Measurements from ENCODE around the gene WAPL. TPM values are rescaled to one million over a fixed set of nuclear protein-coding genes. Genes with fewer than 3 reads are reported as not detected.

Gene WAPL
- total and polyA plus RNA-seq, 2 of the 13 experiments (the other 11 are each of a cell fraction or from before 2014, with no cell fraction given) = 13.2 to 43.5 TPM

GRCh38 chr10:86400705-86401587, 120.6 kb downstream of the WAPL start (continued):
- TF ChIP-seq HNRNPK (IDR thresholded peaks at IDR 0.05; ENCODE audit: low read depth, low read length, poor library complexity, severe bottlenecking) (peak; percentile 11), PRDM15 (CRISPR knock-in tag; IDR thresholded peaks at IDR 0.05) (peak; percentile 65; the same call in 1 of the 2 replicates), KDM3A (CRISPR knock-in tag; IDR thresholded peaks at IDR 0.05; ENCODE audit: low read depth) (peak; percentile 63; the same call in 1 of the 2 replicates), ZMAT3 (CRISPR knock-in tag; conservative IDR thresholded peaks at IDR 0.05) (peak; percentile 28; the same call in 1 of the 2 replicates), ETV5 (CRISPR knock-in tag; IDR thresholded peaks at IDR 0.05; ENCODE audit: borderline replicate concordance) (no peak; the same call in 1 of the 2 replicates), ZNF605 (CRISPR knock-in tag; IDR thresholded peaks at IDR 0.05) (0 out of 2 replicates have a peak, but pooled peaks have one; percentile 51), KDM4B (CRISPR knock-in tag; IDR thresholded peaks at IDR 0.05) (0 out of 2 replicates have a peak, but pooled peaks have one; percentile 3), ZFP82 (CRISPR knock-in tag; IDR thresholded peaks at IDR 0.05; ENCODE audit: borderline replicate concordance) (0 out of 2 replicates have a peak, but pooled peaks have one; percentile 19), KDM1A (CRISPR knock-in tag; IDR thresholded peaks at IDR 0.05) (peak; percentile 95; the same call in 1 of the 2 replicates), RXRA (CRISPR knock-in tag; IDR thresholded peaks at IDR 0.05) (no peak), ZNF441 (CRISPR knock-in tag; IDR thresholded peaks at IDR 0.05; ENCODE audit: borderline replicate concordance) (0 out of 2 replicates have a peak, but pooled peaks have one; percentile 17)
- TF ChIP-seq, protein P1, sequence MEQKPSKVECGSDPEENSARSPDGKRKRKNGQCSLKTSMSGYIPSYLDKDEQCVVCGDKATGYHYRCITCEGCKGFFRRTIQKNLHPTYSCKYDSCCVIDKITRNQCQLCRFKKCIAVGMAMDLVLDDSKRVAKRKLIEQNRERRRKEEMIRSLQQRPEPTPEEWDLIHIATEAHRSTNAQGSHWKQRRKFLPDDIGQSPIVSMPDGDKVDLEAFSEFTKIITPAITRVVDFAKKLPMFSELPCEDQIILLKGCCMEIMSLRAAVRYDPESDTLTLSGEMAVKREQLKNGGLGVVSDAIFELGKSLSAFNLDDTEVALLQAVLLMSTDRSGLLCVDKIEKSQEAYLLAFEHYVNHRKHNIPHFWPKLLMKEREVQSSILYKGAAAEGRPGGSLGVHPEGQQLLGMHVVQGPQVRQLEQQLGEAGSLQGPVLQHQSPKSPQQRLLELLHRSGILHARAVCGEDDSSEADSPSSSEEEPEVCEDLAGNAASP (CRISPR knock-in tag; IDR thresholded peaks at IDR 0.05; ENCODE audit: borderline replicate concordance) = 0 out of 2 replicates have a peak, but pooled peaks have one; percentile 2
- TF ChIP-seq, protein P2, sequence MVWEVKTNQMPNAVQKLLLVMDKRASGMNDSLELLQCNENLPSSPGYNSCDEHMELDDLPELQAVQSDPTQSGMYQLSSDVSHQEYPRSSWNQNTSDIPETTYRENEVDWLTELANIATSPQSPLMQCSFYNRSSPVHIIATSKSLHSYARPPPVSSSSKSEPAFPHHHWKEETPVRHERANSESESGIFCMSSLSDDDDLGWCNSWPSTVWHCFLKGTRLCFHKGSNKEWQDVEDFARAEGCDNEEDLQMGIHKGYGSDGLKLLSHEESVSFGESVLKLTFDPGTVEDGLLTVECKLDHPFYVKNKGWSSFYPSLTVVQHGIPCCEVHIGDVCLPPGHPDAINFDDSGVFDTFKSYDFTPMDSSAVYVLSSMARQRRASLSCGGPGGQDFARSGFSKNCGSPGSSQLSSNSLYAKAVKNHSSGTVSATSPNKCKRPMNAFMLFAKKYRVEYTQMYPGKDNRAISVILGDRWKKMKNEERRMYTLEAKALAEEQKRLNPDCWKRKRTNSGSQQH (CRISPR knock-in tag; IDR thresholded peaks at IDR 0.05; ENCODE audit: low read depth) = no peak
